H9 (cell line): Measurements from ENCODE around the gene ULK4. TPM values are rescaled to one million over a fixed set of nuclear protein-coding genes. Genes with fewer than 3 reads are reported as not detected.

ENCODE experiments used
- DNase-seq: peaks from one replicate; pipeline ENCODE4 v3.0.0-alpha.2; 2017
- H2AFZ ChIP-seq: one replicate; pipeline ENCODE4 v1.6.1; 2013; ENCODE audit warnings: mild to moderate bottlenecking, low read length, control low read depth, moderate library complexity
- H2AK5ac ChIP-seq: 2 replicates; pipeline ENCODE4 v1.6.1; 2013; ENCODE audit warnings: low read length, control low read depth, mixed read lengths; ENCODE audit not compliant: insufficient read length
- H2BK120ac ChIP-seq: one replicate; pipeline ENCODE4 v1.6.1; 2013; ENCODE audit warnings: low read depth, mild to moderate bottlenecking, low read length, control low read depth, inconsistent platforms; ENCODE audit not compliant: poor library complexity, severe bottlenecking
- H2BK12ac ChIP-seq: 2 replicates; pipeline ENCODE4 v1.6.1; 2013; ENCODE audit warnings: low read length, control low read depth, mixed read lengths, low read depth; ENCODE audit not compliant: insufficient read length
- H2BK15ac ChIP-seq: 2 replicates; pipeline ENCODE4 v1.6.1; 2013; ENCODE audit warnings: low read depth, low read length, control low read depth
- H2BK20ac ChIP-seq: one replicate; pipeline ENCODE4 v1.6.1; 2013; ENCODE audit warnings: low read depth, mild to moderate bottlenecking, low read length, control low read depth, inconsistent platforms; ENCODE audit not compliant: poor library complexity, severe bottlenecking
- H2BK5ac ChIP-seq: 2 replicates; pipeline ENCODE4 v1.6.1; 2013; ENCODE audit warnings: low read length, control low read depth, mixed read lengths; ENCODE audit not compliant: insufficient read length
- H3K14ac ChIP-seq: 2 replicates; pipeline ENCODE4 v1.6.1; 2013; ENCODE audit warnings: low read length, control low read depth; ENCODE audit not compliant: insufficient read depth
- H3K18ac ChIP-seq: 2 replicates; pipeline ENCODE4 v1.6.1; 2013; ENCODE audit warnings: low read depth, mild to moderate bottlenecking, mixed read lengths, low read length, control low read depth; ENCODE audit not compliant: insufficient read length
- H3K23ac ChIP-seq: 2 replicates; pipeline ENCODE4 v1.6.1; 2013; ENCODE audit warnings: low read length, control low read depth, mixed read lengths, low read depth; ENCODE audit not compliant: insufficient read length
- H3K23me2 ChIP-seq: 2 replicates; pipeline ENCODE4 v1.6.1; 2013; ENCODE audit warnings: low read depth, mild to moderate bottlenecking, mixed read lengths, low read length, control low read depth; ENCODE audit not compliant: insufficient read length, poor library complexity, severe bottlenecking
- H3K27ac ChIP-seq: 2 replicates; pipeline ENCODE4 v1.5.1; 2013; ENCODE audit warnings: low read length, control low read depth, mixed read lengths, low read depth; ENCODE audit not compliant: insufficient read length
- H3K27me3 ChIP-seq: 2 replicates; pipeline ENCODE4 v1.6.1; 2013; ENCODE audit warnings: low read length, control low read depth, inconsistent platforms; ENCODE audit not compliant: insufficient read depth
- H3K4ac ChIP-seq: 2 replicates; pipeline ENCODE4 v1.6.1; 2013; ENCODE audit warnings: low read depth, mild to moderate bottlenecking, control low read depth, inconsistent platforms, low read length, moderate library complexity
- H3K4me1 ChIP-seq: 2 replicates; pipeline ENCODE4 v1.6.1; 2013; ENCODE audit warnings: low read length, control low read depth, inconsistent platforms; ENCODE audit not compliant: insufficient read depth
- H3K4me2 ChIP-seq: 2 replicates; pipeline ENCODE4 v1.6.1; 2013; ENCODE audit warnings: low read length, control low read depth, mixed read lengths; ENCODE audit not compliant: insufficient read length, insufficient read depth
- H3K56ac ChIP-seq: 2 replicates; pipeline ENCODE4 v1.6.1; 2013; ENCODE audit warnings: low read depth, mild to moderate bottlenecking, mixed read lengths, low read length, control low read depth; ENCODE audit not compliant: insufficient read length
- H3K79me1 ChIP-seq: 2 replicates; pipeline ENCODE4 v1.6.1; 2013; ENCODE audit warnings: low read depth, mild to moderate bottlenecking, moderate library complexity, low read length, control low read depth, inconsistent platforms; ENCODE audit not compliant: insufficient read depth, poor library complexity, severe bottlenecking
- H3K79me2 ChIP-seq: 2 replicates; pipeline ENCODE4 v1.6.1; 2013; ENCODE audit warnings: low read length, control low read depth, inconsistent platforms; ENCODE audit not compliant: insufficient read depth
- H3K9ac ChIP-seq: 2 replicates; pipeline ENCODE4 v1.6.1; 2013; ENCODE audit warnings: low read length, control low read depth, mixed read lengths; ENCODE audit not compliant: insufficient read length; ENCODE audit errors: extremely low read depth
- H3K9me3 ChIP-seq: one replicate; pipeline ENCODE4 v1.6.1; 2013; ENCODE audit warnings: low read depth, low read length, inconsistent platforms; ENCODE audit not compliant: control insufficient read depth
- H3T11ph ChIP-seq: one replicate; pipeline ENCODE4 v1.6.1; 2013; ENCODE audit warnings: mild to moderate bottlenecking, low read length, control low read depth, inconsistent platforms
- H4K20me1 ChIP-seq: one replicate; pipeline ENCODE4 v1.6.1; 2013; ENCODE audit not compliant: control insufficient read depth, insufficient read length, insufficient read depth
- H4K5ac ChIP-seq: 2 replicates; pipeline ENCODE4 v1.6.1; 2013; ENCODE audit warnings: low read depth, mild to moderate bottlenecking, mixed read lengths, low read length, control low read depth; ENCODE audit not compliant: insufficient read length
- H4K8ac ChIP-seq: replicated peaks from 2 replicates; pipeline ENCODE4 v1.6.1; 2013; ENCODE audit warnings: low read length, control low read depth, mixed read lengths, low read depth; ENCODE audit not compliant: insufficient read length
- H4K91ac ChIP-seq: 2 replicates; pipeline ENCODE4 v1.6.1; 2013; ENCODE audit warnings: low read depth, mild to moderate bottlenecking, moderate library complexity, mixed read lengths, low read length, control low read depth; ENCODE audit not compliant: insufficient read length
- H3K27ac Mint-ChIP-seq, 3 experiments: 2 replicates in 2 of 3; 3 replicates in 1 of 3; pipeline ENCODE4 v1.8.0; 2020 to 2021; ENCODE audit warnings: mixed read lengths in 3 of 3, mild to moderate bottlenecking in 1 of 3, moderate library complexity in 1 of 3
- H3K27me3 Mint-ChIP-seq: 2 replicates; pipeline ENCODE4 v1.8.0; 2021; ENCODE audit warnings: low read depth, mild to moderate bottlenecking, moderate library complexity, mixed read lengths
- H3K36me3 Mint-ChIP-seq, 3 experiments: 2 replicates in 2 of 3; 3 replicates in 1 of 3; pipeline ENCODE4 v1.8.0; 2020 to 2021; ENCODE audit warnings: low read depth in 3 of 3, mixed read lengths in 3 of 3; ENCODE audit not compliant: insufficient read depth in 1 of 3
- H3K4me1 Mint-ChIP-seq, 2 experiments: 2 replicates each; pipeline ENCODE4 v1.8.0; 2020; ENCODE audit warnings: mixed read lengths in 2 of 2
- H3K4me3 Mint-ChIP-seq, 2 experiments: 2 replicates in 1 of 2; 3 replicates in 1 of 2; pipeline ENCODE4 v1.8.0; 2020 to 2021; ENCODE audit warnings: mild to moderate bottlenecking in 2 of 2, mixed read lengths in 2 of 2, moderate library complexity in 1 of 2
- H3K9me3 Mint-ChIP-seq, 2 experiments: 2 replicates in 1 of 2; 3 replicates in 1 of 2; pipeline ENCODE4 v1.8.0; 2020; ENCODE audit warnings: mild to moderate bottlenecking in 2 of 2, mixed read lengths in 2 of 2, moderate library complexity in 1 of 2
- WGBS: extraction: QIAGEN DNeasy Blood & Tissue Kit; methylation state at CpG from one replicate; pipeline ENCODE4 v1.1.7; 2013; ENCODE audit warnings: missing lambda C conversion rate, low lambda C conversion rate, mixed read lengths; ENCODE audit not compliant: insufficient read length; ENCODE audit errors: extremely low coverage; 5-methylcytosine and 5-hydroxymethylcytosine counted together
- total RNA-seq: library from RNA; stranded (reverse); gene quantifications from 2 replicates; pipeline ENCODE4 v1.2.1, GENCODE V29; 2021
- TF ChIP-seq, protein P1 (sequence below): fragments of 200-600 bp; sonication (generic); conservative IDR thresholded peaks from 3 replicates; pipeline ENCODE4 v1.8.0; 2021; ENCODE audit warnings: antibody characterized with exemption, mild to moderate bottlenecking

ULK4 gene
- total RNA-seq, 1 experiment from 2014 or later: 12.9 TPM

DNA sequence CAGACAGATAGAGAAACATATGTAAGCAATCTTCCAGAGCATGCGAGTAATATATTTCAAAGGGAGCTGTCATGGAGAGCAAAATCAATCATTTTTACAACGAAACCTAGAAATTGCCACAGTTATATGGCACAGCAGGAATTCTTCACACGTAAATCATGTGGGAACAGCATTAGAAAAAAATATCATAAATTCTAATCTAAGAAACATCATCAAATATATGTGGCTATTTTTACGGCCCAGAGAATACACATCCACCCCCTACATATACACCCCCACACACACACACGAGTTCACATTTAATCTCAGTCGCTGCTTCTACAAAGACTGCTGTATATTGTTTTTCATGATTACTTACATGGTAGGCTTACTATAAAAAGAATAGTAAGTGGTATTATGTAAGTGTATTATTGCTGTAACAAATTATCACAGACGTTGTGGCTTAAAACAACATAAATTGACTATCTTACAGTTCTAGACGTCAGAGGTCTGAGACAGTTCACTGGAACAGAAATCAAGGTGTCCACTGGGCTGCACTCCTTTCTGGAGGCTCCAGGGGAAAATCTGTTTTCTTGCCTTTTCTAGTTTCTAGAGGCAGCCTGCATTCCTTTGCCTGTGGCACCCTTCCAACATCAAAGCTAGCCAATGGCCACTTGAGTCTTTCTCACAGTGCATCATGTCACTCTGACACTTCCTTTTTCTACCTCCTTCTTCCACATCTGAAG, 363.3 kb downstream of the ULK4 start:
- no peaks in the 10 kb centered on the region for H4K20me1 ChIP-seq
- Mint-ChIP-seq H3K4me3 (no peak overlapping the region), H3K9me3 (no peaks in the 10 kb centered on the region), H3K27ac (no peak overlapping the region), H3K27me3 (no peaks in the 10 kb centered on the region; the same call in 1 of the 2 replicates), H3K4me1 (peaks cover 0 to 4% of the 10 kb centered on the region in 2 experiments; a peak in 1 of 4 replicates), H3K36me3 (no peaks in the 10 kb centered on the region)
- H3K23me2 ChIP-seq: no peaks in the 10 kb centered on the region
- no peak overlapping the region for H2AFZ ChIP-seq
- H2AK5ac ChIP-seq: no peak overlapping the region
- H4K8ac ChIP-seq: no peak overlapping the region
- H2BK20ac ChIP-seq: no peak overlapping the region
- no peak overlapping the region for H3K18ac ChIP-seq
- no peaks in the 10 kb centered on the region for H3K79me2 ChIP-seq
- H3T11ph ChIP-seq: no peak overlapping the region
- no peak for DNase-seq
- H4K91ac ChIP-seq: no peak overlapping the region
- H3K27me3 ChIP-seq: no peaks in the 10 kb centered on the region
- H3K4me2 ChIP-seq: no peak overlapping the region
- H3K79me1 ChIP-seq: no peaks in the 10 kb centered on the region
- no peak overlapping the region for H2BK5ac ChIP-seq
- H3K9me3 ChIP-seq: no peaks in the 10 kb centered on the region
- no peak overlapping the region for H3K4ac ChIP-seq
- no peak overlapping the region for H3K9ac ChIP-seq
- H3K56ac ChIP-seq: no peak overlapping the region
- no peak overlapping the region for H3K27ac ChIP-seq
- no peak overlapping the region for H2BK12ac ChIP-seq
- no peak overlapping the region for H2BK15ac ChIP-seq
- WGBS: no CpG with 5 or more reads among the region's 8 CpGs
- no peak overlapping the region for H4K5ac ChIP-seq
- H3K14ac ChIP-seq: no peak overlapping the region
- no peaks in the 10 kb centered on the region for H3K4me1 ChIP-seq
- H3K23ac ChIP-seq: no peak overlapping the region
- TF ChIP-seq, protein P1, sequence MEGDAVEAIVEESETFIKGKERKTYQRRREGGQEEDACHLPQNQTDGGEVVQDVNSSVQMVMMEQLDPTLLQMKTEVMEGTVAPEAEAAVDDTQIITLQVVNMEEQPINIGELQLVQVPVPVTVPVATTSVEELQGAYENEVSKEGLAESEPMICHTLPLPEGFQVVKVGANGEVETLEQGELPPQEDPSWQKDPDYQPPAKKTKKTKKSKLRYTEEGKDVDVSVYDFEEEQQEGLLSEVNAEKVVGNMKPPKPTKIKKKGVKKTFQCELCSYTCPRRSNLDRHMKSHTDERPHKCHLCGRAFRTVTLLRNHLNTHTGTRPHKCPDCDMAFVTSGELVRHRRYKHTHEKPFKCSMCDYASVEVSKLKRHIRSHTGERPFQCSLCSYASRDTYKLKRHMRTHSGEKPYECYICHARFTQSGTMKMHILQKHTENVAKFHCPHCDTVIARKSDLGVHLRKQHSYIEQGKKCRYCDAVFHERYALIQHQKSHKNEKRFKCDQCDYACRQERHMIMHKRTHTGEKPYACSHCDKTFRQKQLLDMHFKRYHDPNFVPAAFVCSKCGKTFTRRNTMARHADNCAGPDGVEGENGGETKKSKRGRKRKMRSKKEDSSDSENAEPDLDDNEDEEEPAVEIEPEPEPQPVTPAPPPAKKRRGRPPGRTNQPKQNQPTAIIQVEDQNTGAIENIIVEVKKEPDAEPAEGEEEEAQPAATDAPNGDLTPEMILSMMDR: no peak
- no peak overlapping the region for H2BK120ac ChIP-seq
